ENCODE data around the gene KLHL18.

- TF ChIP-seq CTCF (IDR thresholded peaks at IDR 0.05) (no peak), POLR2A (IDR thresholded peaks at IDR 0.05; ENCODE audit: low read depth) (no peak)
Measured at GRCh38 chr3:47380026-47380600, 97.4 kb downstream of the KLHL18 start.

Measured in esophagus muscularis mucosa (tissue), 3 donors.